Common myeloid progenitor, CD34-positive (primary cell): ENCODE measurements around the gene IFFO2.

Experiments
- CTCF ChIA-PET: fragments of 350-600 bp; sonication (Branson Sonifier 250); formaldehyde crosslinking; loops from one replicate; lab custom pipeline; 2021; ENCODE audit warnings: antibody characterized with exemption; lab: Charles Lee
- POLR2A ChIA-PET: fragments of 350-600 bp; sonication (Branson Sonifier 250); formaldehyde crosslinking; loops from one replicate; lab custom pipeline; 2021; ENCODE audit warnings: antibody characterized with exemption; lab: Charles Lee
- DNase-seq, 3 donors: peaks; one replicate each; pipeline versions ENCODE4 v3.0.0 to v3.0.0-alpha.2; 2013
- H3K27ac ChIP-seq, 2 experiments: 1 replicate in 1 of 2; 2 replicates in 1 of 2; pipeline ENCODE4 v1.7.0; 2013; ENCODE audit warnings: inconsistent platforms in 2 of 2, low read length in 2 of 2, mild to moderate bottlenecking in 2 of 2, low read depth in 1 of 2, moderate library complexity in 1 of 2; ENCODE audit not compliant: severe bottlenecking in 2 of 2, insufficient read depth in 1 of 2, poor library complexity in 1 of 2
- H3K27me3 ChIP-seq, 5 experiments: replicated peaks in 2 of 5; 1 replicate in 3 of 5; 2 replicates in 2 of 5; pipeline versions ENCODE4 v1.6.1 to v1.7.0; 2013; ENCODE audit warnings: low read length in 4 of 5, mild to moderate bottlenecking in 2 of 5, moderate library complexity in 2 of 5, inconsistent platforms in 1 of 5; ENCODE audit not compliant: insufficient read depth in 5 of 5, control insufficient read depth in 4 of 5
- H3K36me3 ChIP-seq, 4 experiments: 1 replicate in 2 of 4; 2 replicates in 2 of 4; pipeline versions ENCODE4 v1.6.1 to v1.7.0; 2013; ENCODE audit warnings: low read length in 3 of 4, control low read depth in 1 of 4, mild to moderate bottlenecking in 1 of 4; ENCODE audit not compliant: control insufficient read depth in 4 of 4, insufficient read depth in 4 of 4
- H3K4me1 ChIP-seq, 4 experiments: 1 replicate in 3 of 4; 2 replicates in 1 of 4; pipeline versions ENCODE4 v1.6.1 to v1.7.1; 2013; ENCODE audit warnings: low read length in 3 of 4, mild to moderate bottlenecking in 3 of 4, control low read depth in 1 of 4, inconsistent platforms in 1 of 4, moderate library complexity in 1 of 4; ENCODE audit not compliant: control insufficient read depth in 4 of 4, insufficient read depth in 4 of 4; ENCODE audit errors: control extremely low read depth in 1 of 4
- H3K4me3 ChIP-seq, 7 experiments: 1 replicate in 4 of 7; 2 replicates in 3 of 7; pipeline versions ENCODE4 v1.5.1 to v1.7.0; 2013; ENCODE audit warnings: mild to moderate bottlenecking in 7 of 7, low read length in 6 of 7, moderate library complexity in 6 of 7, inconsistent platforms in 2 of 7, low read depth in 2 of 7, control low read depth in 1 of 7; ENCODE audit not compliant: insufficient read depth in 4 of 7, control insufficient read depth in 1 of 7; ENCODE audit errors: extremely low read depth in 1 of 7
- H3K9me3 ChIP-seq, 5 experiments: 1 replicate in 4 of 5; 2 replicates in 1 of 5; pipeline versions ENCODE4 v1.6.1 to v1.7.1; 2013; ENCODE audit warnings: low read length in 4 of 5, mild to moderate bottlenecking in 2 of 5, inconsistent platforms in 1 of 5, low read depth in 1 of 5, moderate library complexity in 1 of 5; ENCODE audit not compliant: control insufficient read depth in 4 of 5, insufficient read depth in 2 of 5; ENCODE audit errors: control extremely low read depth in 1 of 5
- WGBS: methylation state at CpG from one replicate; pipeline ENCODE4 v1.1.5; 2013; ENCODE audit not compliant: insufficient coverage; 5-methylcytosine and 5-hydroxymethylcytosine counted together

Gene IFFO2

DNA sequence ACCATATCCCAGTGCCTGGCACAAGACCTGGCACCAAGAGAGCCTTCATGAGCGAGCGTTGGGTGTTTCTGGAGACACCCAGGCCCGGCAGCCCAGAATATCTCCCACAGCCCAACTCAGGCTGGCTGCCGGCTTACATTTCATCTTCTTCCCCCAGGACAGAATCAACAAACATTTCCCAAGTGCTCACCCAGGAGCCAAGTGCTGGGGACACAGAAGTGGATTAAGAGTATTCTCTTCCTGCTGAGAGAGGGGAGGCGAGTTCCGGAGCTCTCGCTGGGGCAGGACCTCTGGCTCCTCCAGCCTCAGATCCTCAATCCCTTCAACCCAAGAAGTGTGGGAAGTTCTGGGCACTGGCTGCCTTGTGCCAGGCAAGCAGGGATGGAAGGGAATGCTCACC lies 23.6 kb downstream of the IFFO2 start:
- Histone ChIP-seq H3K4me3 (no peak overlapping the region), H3K9me3 (no peaks in the 10 kb centered on the region), H3K27me3 (no peaks in the 10 kb centered on the region), H3K36me3 (no peaks in the 10 kb centered on the region), H3K4me1 (peaks cover under 1 to 26% (median 24%) of the 10 kb centered on the region in 4 experiments), H3K27ac (no peak overlapping the region)
- CTCF ChIA-PET = interaction anchor here (0.8 to 13.0 kb wide), 3 partner anchors 12 to 22 kb away, joined by 3 to 199 read pairs (median 3); no protein-coding TSS in a partner anchor
- DNase-seq = no peak
- POLR2A ChIA-PET = no interaction called here
- 100% methylated on average over 2 of the region's 7 CpGs for WGBS

DNA sequence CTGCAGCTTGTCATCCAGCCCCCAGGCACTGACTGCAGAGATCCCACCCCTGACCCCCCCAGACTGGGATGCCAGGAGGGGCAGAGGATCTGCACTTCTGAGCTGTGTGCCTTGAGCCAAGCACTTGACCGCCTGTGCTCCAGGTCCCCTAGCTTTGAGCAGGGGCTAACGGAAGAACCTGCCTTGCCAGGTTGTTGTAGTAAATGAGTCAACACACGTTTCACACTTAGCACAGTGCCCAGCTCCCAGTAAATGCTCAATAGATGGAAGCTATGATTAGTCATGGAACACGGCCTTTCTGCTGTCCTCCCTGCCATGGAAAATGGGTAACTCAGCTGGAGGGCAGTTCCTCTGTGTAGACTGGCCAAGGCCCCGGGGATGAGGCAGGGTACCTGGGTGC lies 24.1 kb downstream of the IFFO2 start:
- H3K4me3 ChIP-seq = no peak overlapping the region
- no peak for DNase-seq
- CTCF ChIA-PET = interaction anchor here (0.8 to 13.0 kb wide), 3 partner anchors 12 to 22 kb away, joined by 3 to 199 read pairs (median 3); no protein-coding TSS in a partner anchor
- 90% methylated on average over 5 of the region's 5 CpGs for WGBS
- no peaks in the 10 kb centered on the region for H3K9me3 ChIP-seq
- no peak overlapping the region for H3K27ac ChIP-seq
- POLR2A ChIA-PET = no interaction called here
- no peaks in the 10 kb centered on the region for H3K36me3 ChIP-seq
- H3K27me3 ChIP-seq = no peaks in the 10 kb centered on the region
- peaks cover 2 to 31% (median 29%) of the 10 kb centered on the region in 4 experiments for H3K4me1 ChIP-seq

DNA sequence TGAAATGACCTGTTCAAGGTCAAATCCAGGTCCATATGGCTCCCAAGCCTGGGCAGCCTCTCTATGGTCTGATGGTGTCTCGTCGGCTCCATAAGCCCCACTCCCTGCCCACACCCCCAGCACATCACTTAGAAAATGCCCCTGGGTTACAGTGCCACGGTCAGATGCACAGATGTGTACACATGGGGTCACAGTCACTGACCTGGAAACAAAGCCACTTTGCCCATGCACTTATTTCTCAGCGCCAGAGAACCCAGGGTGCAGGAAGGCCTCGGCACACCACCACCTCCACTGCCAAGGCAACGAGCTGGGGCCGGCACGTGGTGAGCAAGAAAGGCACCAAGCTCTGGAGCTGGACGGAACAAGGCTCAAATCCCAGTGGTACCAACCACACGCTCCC lies 24.7 kb downstream of the IFFO2 start:
- WGBS = 76% methylated on average over 5 of the region's 10 CpGs
- CTCF ChIA-PET = interaction anchor here (1.1 to 13.0 kb wide), 3 partner anchors 13 to 21 kb away, joined by 3 to 199 read pairs (median 8); no protein-coding TSS in a partner anchor
- no peak for DNase-seq
- Histone ChIP-seq H3K4me3 (no peak overlapping the region), H3K4me1 (peaks cover 4 to 38% (median 35%) of the 10 kb centered on the region in 4 experiments), H3K27me3 (no peaks in the 10 kb centered on the region), H3K9me3 (no peaks in the 10 kb centered on the region), H3K36me3 (no peaks in the 10 kb centered on the region), H3K27ac (no peak overlapping the region)
- POLR2A ChIA-PET = no interaction called here

DNA sequence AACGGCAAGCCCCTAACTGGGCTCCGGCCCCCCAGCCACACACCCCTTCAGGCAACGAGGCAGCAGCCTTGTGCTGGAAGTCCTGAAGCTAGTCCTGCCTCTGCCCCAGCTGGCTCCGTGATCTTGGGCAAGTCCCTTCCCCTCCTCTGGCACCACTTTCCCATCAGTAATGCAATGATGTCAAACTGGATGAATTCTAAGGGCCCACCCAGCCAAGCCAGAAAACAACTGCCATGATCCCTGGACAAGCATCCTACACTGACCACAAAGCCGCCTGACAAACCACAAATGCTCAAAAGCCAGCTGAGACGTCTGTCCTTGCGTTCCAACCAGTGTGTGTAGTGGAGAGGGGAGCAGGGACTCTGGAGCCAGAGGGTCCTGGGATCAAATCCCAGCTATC lies 26.8 kb downstream of the IFFO2 start:
- H3K4me3 ChIP-seq = no peak overlapping the region
- H3K27ac ChIP-seq = no peak overlapping the region
- H3K4me1 ChIP-seq = peaks cover 4 to 53% (median 50%) of the 10 kb centered on the region in 4 experiments
- 84% methylated on average over 6 of the region's 7 CpGs for WGBS
- no peak for DNase-seq
- H3K27me3 ChIP-seq = no peaks in the 10 kb centered on the region
- POLR2A ChIA-PET = interaction anchor here (1.5 kb wide), 1 partner anchor 21 kb away, joined by 4 read pairs; no protein-coding TSS in a partner anchor
- no peaks in the 10 kb centered on the region for H3K9me3 ChIP-seq
- CTCF ChIA-PET = interaction anchor here (0.6 to 13.0 kb wide), 5 partner anchors 11 to 25 kb away, joined by 3 to 199 read pairs (median 8); no protein-coding TSS in a partner anchor
- H3K36me3 ChIP-seq = no peaks in the 10 kb centered on the region

DNA sequence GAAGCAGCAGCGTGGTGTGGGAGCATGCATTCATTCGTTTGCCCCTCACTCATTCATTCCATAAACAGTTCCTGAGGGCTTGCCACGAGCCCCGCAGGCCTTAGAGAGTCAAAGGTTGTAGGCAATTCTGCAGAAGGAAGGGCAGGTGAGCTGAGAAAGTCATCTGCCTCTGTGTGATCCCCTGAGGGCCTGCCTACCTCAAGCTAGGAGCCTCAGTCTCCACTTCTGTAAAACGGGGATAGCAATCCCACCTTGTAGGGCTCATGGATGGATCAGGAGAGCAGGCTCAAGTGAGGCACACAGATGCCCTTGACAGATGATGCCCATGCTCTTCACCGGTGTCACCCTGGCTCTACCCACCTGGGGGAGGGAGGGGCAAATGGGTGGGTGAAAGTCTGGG lies 27.5 kb downstream of the IFFO2 start:
- 100% methylated on average over 3 of the region's 6 CpGs for WGBS
- POLR2A ChIA-PET = interaction anchor here (0.8 to 3.1 kb wide), 3 partner anchors 9 to 26 kb away, joined by 3 to 16 read pairs (median 4); no protein-coding TSS in a partner anchor
- H3K27ac ChIP-seq = no peak overlapping the region

DNA sequence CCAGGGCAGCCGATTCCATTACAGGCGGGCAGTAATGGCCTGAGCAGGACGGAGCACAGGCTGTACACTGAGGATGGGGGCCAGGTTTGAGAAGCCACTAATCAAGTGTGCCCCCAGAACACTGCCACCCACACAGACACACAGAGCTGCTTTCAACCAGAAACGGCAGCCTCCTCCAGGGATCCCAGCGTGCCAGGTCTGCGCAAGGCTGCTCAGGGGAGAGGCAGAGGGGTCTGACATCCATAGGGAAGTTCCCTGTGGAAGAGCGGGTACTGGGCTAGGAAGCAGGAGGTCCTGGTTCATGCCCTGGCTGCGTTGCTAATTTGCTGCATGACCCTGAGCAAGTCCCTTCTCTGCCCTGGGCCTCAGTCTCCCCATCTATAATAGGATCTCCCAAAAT lies 28.1 kb downstream of the IFFO2 start:
- WGBS = 97% methylated on average over 6 of the region's 8 CpGs
- Histone ChIP-seq H3K9me3 (no peaks in the 10 kb centered on the region), H3K36me3 (no peaks in the 10 kb centered on the region), H3K27me3 (no peaks in the 10 kb centered on the region), H3K27ac (no peak overlapping the region), H3K4me3 (peak overlapping the region in 5 of 7 experiments; percentile 6 to 62 (median 14)), H3K4me1 (peaks cover 4 to 66% (median 62%) of the 10 kb centered on the region in 4 experiments)
- ChIA-PET POLR2A (interaction anchor here (0.8 to 3.1 kb wide), 4 partner anchors 9 to 26 kb away, joined by 3 to 16 read pairs (median 6); no protein-coding TSS in a partner anchor), CTCF (interaction anchor here (1.4 to 13.0 kb wide), 5 partner anchors 12 to 44 kb away, joined by 3 to 199 read pairs (median 20); no protein-coding TSS in a partner anchor)
- DNase-seq = no peak

More for the DNA sequence above, 27.5 kb downstream of the IFFO2 start:
- H3K4me1 ChIP-seq = peaks cover 4 to 60% (median 56%) of the 10 kb centered on the region in 4 experiments
- H3K27me3 ChIP-seq = no peaks in the 10 kb centered on the region
- H3K9me3 ChIP-seq = no peaks in the 10 kb centered on the region
- H3K36me3 ChIP-seq = no peaks in the 10 kb centered on the region
- CTCF ChIA-PET = interaction anchor here (0.6 to 13.0 kb wide), 5 partner anchors 12 to 43 kb away, joined by 3 to 199 read pairs (median 20); no protein-coding TSS in a partner anchor
- peak overlapping the region in 1 of 7 experiments; percentile 14 for H3K4me3 ChIP-seq
- no peak for DNase-seq
